Transverse colon (tissue), 4 donors: ENCODE results near the gene SRPK3. TPM values are rescaled to one million over a fixed set of nuclear protein-coding genes. Genes with fewer than 3 reads are reported as not detected.

Experiments
- DNase-seq: peaks from one replicate; pipeline ENCODE4 v3.0.0-alpha.2; 2019
- H3K27ac ChIP-seq, 4 donors: fragments of 200-600 bp; sonication (generic); 2 replicates each; pipeline ENCODE4 v1.5.1; 2016 to 2018; ENCODE audit warnings: inconsistent platforms in 4 of 4
- H3K27me3 ChIP-seq: fragments of 200-600 bp; sonication (generic); 2 replicates; pipeline ENCODE4 v1.5.1; 2017; ENCODE audit warnings: inconsistent platforms
- H3K36me3 ChIP-seq, 4 donors: fragments of 200-600 bp; sonication (generic); 2 replicates each; pipeline ENCODE4 v1.5.1; 2017 to 2019; ENCODE audit warnings: inconsistent platforms in 4 of 4
- H3K4me1 ChIP-seq, 4 donors: fragments of 200-600 bp; sonication (generic); 2 replicates each; pipeline ENCODE4 v1.5.1; 2017 to 2020; ENCODE audit warnings: inconsistent platforms in 4 of 4
- H3K4me3 ChIP-seq, 4 donors: fragments of 200-600 bp; sonication (generic); 1 replicate in 1 of 4; 2 replicates in 3 of 4; pipeline versions ENCODE4 v1.5.1 to v1.6.1; 2017 to 2019; ENCODE audit warnings: inconsistent platforms in 4 of 4
- H3K9me3 ChIP-seq, 2 donors: fragments of 200-600 bp; sonication (generic); 2 replicates each; pipeline ENCODE4 v1.5.1; 2017 to 2019; ENCODE audit warnings: inconsistent platforms in 2 of 2
- CTCF ChIP-seq, 5 experiments: fragments of 200-600 bp in 3 of 5; fragments of 450-650 bp in 2 of 5; sonication (generic) in 3 of 5; IDR thresholded peaks; 1 replicate in 2 of 5; 2 replicates in 3 of 5; pipeline ENCODE4 v1.5.1; 2016 to 2017; ENCODE audit warnings: antibody characterized with exemption in 5 of 5, inconsistent platforms in 3 of 5, mild to moderate bottlenecking in 2 of 5, moderate library complexity in 1 of 5
- POLR2A ChIP-seq: fragments of 450-650 bp; IDR thresholded peaks from one replicate; pipeline ENCODE4 v1.6.1; 2016; ENCODE audit warnings: antibody characterized with exemption, mild to moderate bottlenecking, moderate library complexity
- POLR2AphosphoS5 ChIP-seq, 3 donors: sonication (generic); formaldehyde crosslinking; IDR thresholded peaks; one replicate each; pipeline ENCODE4 v1.6.1; 2016; ENCODE audit warnings: antibody characterized with exemption in 3 of 3
- WGBS, 2 donors: methylation state at CpG; one replicate each; pipeline ENCODE4 v1.1.5; 2018; ENCODE audit warnings: low coverage in 1 of 2; 5-methylcytosine and 5-hydroxymethylcytosine counted together
- in situ Hi-C, 4 donors: fragments of 200-750 bp; cut with MboI; loops; one replicate each; pipeline versions ENCODE4 v1.15.0 to v1.15.1; 2017; ENCODE audit warnings: low sequenced_read_pairs in 3 of 4, low pct_ligation_motif_present in 1 of 4, low pct_unique_long_range_greater_than_20kb in 1 of 4
- intact Hi-C: fragments of 100-400 bp; cut with DNase I; formaldehyde crosslinking; loops from one replicate; pipeline ENCODE4 v1.15.1; 2023; ENCODE audit warnings: low total_unique reads
- total RNA-seq, 4 donors: library from RNA; depleted of rRNA; stranded (reverse); fragments of >200 nt; gene quantifications; one replicate each; pipeline ENCODE4 v1.1.0, GENCODE V29; 2016

The SRPK3 gene
- total RNA-seq, 4 donors from 2014 or later, result 0.64 to 3.8 (median 1.3) TPM

- Histone ChIP-seq H3K9me3 (no peaks in the 10 kb centered on the region), H3K4me1 (peaks cover 0 to 8% (median 6%) of the 10 kb centered on the region in 4 donors), H3K27me3 (peaks cover 37% of the 10 kb centered on the region), H3K4me3 (no peak overlapping the region), H3K36me3 (no peaks in the 10 kb centered on the region), H3K27ac (no peak overlapping the region)
- in situ Hi-C loops (no loop called here), intact Hi-C loops (no loop called here)
- TF ChIP-seq POLR2AphosphoS5 (IDR thresholded peaks at IDR 0.05) (no peak), CTCF (IDR thresholded peaks at IDR 0.05) (no peak), POLR2A (no peak)
- WGBS, 2 donors, result 85% methylated on average over 10 of the region's 10 CpGs; no CpG with 5 or more reads in 1 of the 2 donors
- DNase-seq, result no peak
These were observed 51.9 kb downstream of the SRPK3 start for GRCh38 chrX:153832728-153833127.

Other genes starting within 250 kb of the SRPK3 start
- 10 to 100 TPM in 3 of 4 donors, 1 to 10 TPM in 1; 5.2 to 32.5 (median 26.8) TPM for gene CCNQ, start 181.9 kb upstream of the SRPK3 start, total RNA-seq
- not detected for gene DUSP9, start 133.8 kb upstream of the SRPK3 start, total RNA-seq
- 10 to 100 TPM in 1 of 4 donors, 1 to 10 TPM in 2, not detected in 1; 6.5 to 74.4 (median 7.9) TPM for gene PNCK, start 107.2 kb upstream of the SRPK3 start, total RNA-seq
- gene SLC6A8, start 93.1 kb upstream of the SRPK3 start, total RNA-seq, result 100 to 1,000 TPM in 3 of 4 donors, 10 to 100 TPM in 1; 61.1 to 332 (median 197) TPM
- 100 to 1,000 TPM in 2 of 4 donors, 10 to 100 TPM in 2; 37.6 to 113 (median 74.4) TPM for gene BCAP31, start 56.7 kb upstream of the SRPK3 start, total RNA-seq
- gene ABCD1, start 56.2 kb upstream of the SRPK3 start, total RNA-seq, result 10 to 100 TPM in 3 of 4 donors, 1 to 10 TPM in 1; 7.0 to 50.5 (median 18.1) TPM
- gene PLXNB3, start 16.8 kb upstream of the SRPK3 start, total RNA-seq, result 10 to 100 TPM in 2 of 4 donors, 1 to 10 TPM in 2; 3.1 to 46.2 (median 24.7) TPM
- 100 to 1,000 TPM in 2 of 4 donors, 10 to 100 TPM in 2; 77.5 to 203 (median 117) TPM for gene IDH3G, start 13.3 kb downstream of the SRPK3 start, total RNA-seq
- 100 to 1,000 TPM in 2 of 4 donors, 10 to 100 TPM in 2; 16.1 to 165 (median 95.8) TPM for gene SSR4, start 13.6 kb downstream of the SRPK3 start, total RNA-seq
- gene PDZD4, start 49.5 kb downstream of the SRPK3 start, total RNA-seq, result 1 to 10 TPM; 2.0 to 6.6 (median 4.2) TPM
- gene L1CAM, start 105.1 kb downstream of the SRPK3 start, total RNA-seq, result 1 to 10 TPM; 5.2 to 7.1 (median 6.1) TPM
- gene AVPR2, start 123.6 kb downstream of the SRPK3 start, total RNA-seq, result 10 to 100 TPM in 1 of 4 donors, 1 to 10 TPM in 1, under 1 TPM in 1, not detected in 1; 0.41 to 72.2 (median 9.8) TPM
- 10 to 100 TPM; 44.9 to 52.4 (median 49.9) TPM for gene ARHGAP4, start 145.2 kb downstream of the SRPK3 start, total RNA-seq
- 10 to 100 TPM; 29.9 to 57.2 (median 47.4) TPM for gene NAA10, start 154.0 kb downstream of the SRPK3 start, total RNA-seq
- 10 to 100 TPM in 1 of 4 donors, 1 to 10 TPM in 2, not detected in 1; 4.6 to 13.1 (median 7.2) TPM for gene RENBP, start 163.6 kb downstream of the SRPK3 start, total RNA-seq
- gene HCFC1, start 190.8 kb downstream of the SRPK3 start, total RNA-seq, result 10 to 100 TPM; 34.0 to 68.5 (median 49.8) TPM
- gene TMEM187, start 191.7 kb downstream of the SRPK3 start, total RNA-seq, result 10 to 100 TPM in 1 of 4 donors, 1 to 10 TPM in 3; 1.6 to 11.2 (median 5.5) TPM
- 100 to 1,000 TPM in 2 of 4 donors, 10 to 100 TPM in 2; 64.1 to 155 (median 107) TPM for gene IRAK1, start 238.9 kb downstream of the SRPK3 start, total RNA-seq